ENCODE data around the gene GET3.

The GET3 gene

GRCh38 chr19:12733369-12734214 lies 3.7 kb upstream of the GET3 start:
- TF ChIP-seq CTCF (IDR thresholded peaks at IDR 0.05; ENCODE audit: extremely low read depth, insufficient read depth, missing control alignments) = peak; percentile 55
- peak; percentile 79 for DNase-seq (ENCODE audit: low spot score)
- in situ Hi-C loops (cut with MboI; ENCODE audit: low pct_unique_long_range_greater_than_20kb, low sequenced_read_pairs, unreplicated experiment) = no loop called here

- no peak for DNase-seq (ENCODE audit: low spot score)
- in situ Hi-C loops (cut with MboI; ENCODE audit: low pct_unique_long_range_greater_than_20kb, low sequenced_read_pairs, unreplicated experiment) = no loop called here
- TF ChIP-seq CTCF (IDR thresholded peaks at IDR 0.05; ENCODE audit: extremely low read depth, insufficient read depth, missing control alignments) = no peak
These were observed 596 bp downstream of the GET3 start for GRCh38 chr19:12737835-12738351.

GRCh38 chr19:12745166-12745897 lies 8.0 kb downstream of the GET3 start:
- DNase-seq (ENCODE audit: low spot score) = no peak

GRCh38 chr19:12748489-12748888 lies 11.2 kb downstream of the GET3 start:
- in situ Hi-C loops (cut with MboI; ENCODE audit: low pct_unique_long_range_greater_than_20kb, low sequenced_read_pairs, unreplicated experiment) = no loop called here
- DNase-seq (ENCODE audit: low spot score) = no peak
- TF ChIP-seq CTCF (IDR thresholded peaks at IDR 0.05; ENCODE audit: extremely low read depth, insufficient read depth, missing control alignments) = no peak

More at GRCh38 chr19:12745166-12745897, 8.0 kb downstream of the GET3 start:
- TF ChIP-seq CTCF (IDR thresholded peaks at IDR 0.05; ENCODE audit: extremely low read depth, insufficient read depth, missing control alignments) = no peak
- in situ Hi-C loops (cut with MboI; ENCODE audit: low pct_unique_long_range_greater_than_20kb, low sequenced_read_pairs, unreplicated experiment) = no loop called here

- in situ Hi-C loops (cut with MboI; ENCODE audit: low pct_unique_long_range_greater_than_20kb, low sequenced_read_pairs, unreplicated experiment) = loop anchor here (10.0 kb wide), 1 partner anchor 185 kb away; no protein-coding TSS in a partner anchor
- no peak for TF ChIP-seq CTCF (IDR thresholded peaks at IDR 0.05; ENCODE audit: extremely low read depth, insufficient read depth, missing control alignments)
- DNase-seq (ENCODE audit: low spot score) = no peak
These were observed 12.7 kb downstream of the GET3 start for GRCh38 chr19:12749938-12750521.

GRCh38 chr19:12750851-12751250 lies 13.6 kb downstream of the GET3 start:
- DNase-seq (ENCODE audit: low spot score) = no peak
- in situ Hi-C loops (cut with MboI; ENCODE audit: low pct_unique_long_range_greater_than_20kb, low sequenced_read_pairs, unreplicated experiment) = loop anchor here (10.0 kb wide), 1 partner anchor 186 kb away; no protein-coding TSS in a partner anchor
- no peak for TF ChIP-seq CTCF (IDR thresholded peaks at IDR 0.05; ENCODE audit: extremely low read depth, insufficient read depth, missing control alignments)
